ENCODE results near the gene OSER1. TPM values are rescaled to one million over a fixed set of nuclear protein-coding genes. Genes with fewer than 3 reads are reported as not detected.

The OSER1 gene
- total RNA-seq, 1 experiment from 2014 or later, result 24.3 TPM

- POLR2A ChIA-PET, result no interaction called here
- Mint-ChIP-seq H3K27me3 (ENCODE audit: low read depth) (no peaks in the 10 kb centered on the region), H3K4me1 (peaks cover 17% of the 10 kb centered on the region), H3K9me3 (no peaks in the 10 kb centered on the region), H3K27ac (no peak overlapping the region), H3K4me3 (no peak overlapping the region), H3K36me3 (peaks cover 45% of the 10 kb centered on the region)
- CTCF ChIA-PET, result no interaction called here
- no peak for TF ChIP-seq IRF1 (CRISPR knock-in tag; IDR thresholded peaks at IDR 0.05)
- no peak for TF ChIP-seq ZNF232 (CRISPR knock-in tag; IDR thresholded peaks at IDR 0.05)
- TF ChIP-seq GTF2I (CRISPR knock-in tag; conservative IDR thresholded peaks at IDR 0.05), result no peak
- TF ChIP-seq NR2C2 (CRISPR knock-in tag; IDR thresholded peaks at IDR 0.05), result no peak
- TF ChIP-seq NFE2L1 (CRISPR knock-in tag; IDR thresholded peaks at IDR 0.05), result no peak
- TF ChIP-seq ZNF532 (CRISPR knock-in tag; IDR thresholded peaks at IDR 0.05; ENCODE audit: borderline replicate concordance), result no peak
- TF ChIP-seq EMX1 (CRISPR knock-in tag; IDR thresholded peaks at IDR 0.05), result no peak
- no peak for TF ChIP-seq ELF4 (CRISPR knock-in tag; IDR thresholded peaks at IDR 0.05; ENCODE audit: low read depth)
- TF ChIP-seq, protein P1, sequence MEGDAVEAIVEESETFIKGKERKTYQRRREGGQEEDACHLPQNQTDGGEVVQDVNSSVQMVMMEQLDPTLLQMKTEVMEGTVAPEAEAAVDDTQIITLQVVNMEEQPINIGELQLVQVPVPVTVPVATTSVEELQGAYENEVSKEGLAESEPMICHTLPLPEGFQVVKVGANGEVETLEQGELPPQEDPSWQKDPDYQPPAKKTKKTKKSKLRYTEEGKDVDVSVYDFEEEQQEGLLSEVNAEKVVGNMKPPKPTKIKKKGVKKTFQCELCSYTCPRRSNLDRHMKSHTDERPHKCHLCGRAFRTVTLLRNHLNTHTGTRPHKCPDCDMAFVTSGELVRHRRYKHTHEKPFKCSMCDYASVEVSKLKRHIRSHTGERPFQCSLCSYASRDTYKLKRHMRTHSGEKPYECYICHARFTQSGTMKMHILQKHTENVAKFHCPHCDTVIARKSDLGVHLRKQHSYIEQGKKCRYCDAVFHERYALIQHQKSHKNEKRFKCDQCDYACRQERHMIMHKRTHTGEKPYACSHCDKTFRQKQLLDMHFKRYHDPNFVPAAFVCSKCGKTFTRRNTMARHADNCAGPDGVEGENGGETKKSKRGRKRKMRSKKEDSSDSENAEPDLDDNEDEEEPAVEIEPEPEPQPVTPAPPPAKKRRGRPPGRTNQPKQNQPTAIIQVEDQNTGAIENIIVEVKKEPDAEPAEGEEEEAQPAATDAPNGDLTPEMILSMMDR (IDR thresholded peaks at IDR 0.05), result no peak
- TF ChIP-seq, protein P2, sequence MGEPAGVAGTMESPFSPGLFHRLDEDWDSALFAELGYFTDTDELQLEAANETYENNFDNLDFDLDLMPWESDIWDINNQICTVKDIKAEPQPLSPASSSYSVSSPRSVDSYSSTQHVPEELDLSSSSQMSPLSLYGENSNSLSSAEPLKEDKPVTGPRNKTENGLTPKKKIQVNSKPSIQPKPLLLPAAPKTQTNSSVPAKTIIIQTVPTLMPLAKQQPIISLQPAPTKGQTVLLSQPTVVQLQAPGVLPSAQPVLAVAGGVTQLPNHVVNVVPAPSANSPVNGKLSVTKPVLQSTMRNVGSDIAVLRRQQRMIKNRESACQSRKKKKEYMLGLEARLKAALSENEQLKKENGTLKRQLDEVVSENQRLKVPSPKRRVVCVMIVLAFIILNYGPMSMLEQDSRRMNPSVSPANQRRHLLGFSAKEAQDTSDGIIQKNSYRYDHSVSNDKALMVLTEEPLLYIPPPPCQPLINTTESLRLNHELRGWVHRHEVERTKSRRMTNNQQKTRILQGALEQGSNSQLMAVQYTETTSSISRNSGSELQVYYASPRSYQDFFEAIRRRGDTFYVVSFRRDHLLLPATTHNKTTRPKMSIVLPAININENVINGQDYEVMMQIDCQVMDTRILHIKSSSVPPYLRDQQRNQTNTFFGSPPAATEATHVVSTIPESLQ (CRISPR knock-in tag; IDR thresholded peaks at IDR 0.05), result no peak
- TF ChIP-seq, protein P3, sequence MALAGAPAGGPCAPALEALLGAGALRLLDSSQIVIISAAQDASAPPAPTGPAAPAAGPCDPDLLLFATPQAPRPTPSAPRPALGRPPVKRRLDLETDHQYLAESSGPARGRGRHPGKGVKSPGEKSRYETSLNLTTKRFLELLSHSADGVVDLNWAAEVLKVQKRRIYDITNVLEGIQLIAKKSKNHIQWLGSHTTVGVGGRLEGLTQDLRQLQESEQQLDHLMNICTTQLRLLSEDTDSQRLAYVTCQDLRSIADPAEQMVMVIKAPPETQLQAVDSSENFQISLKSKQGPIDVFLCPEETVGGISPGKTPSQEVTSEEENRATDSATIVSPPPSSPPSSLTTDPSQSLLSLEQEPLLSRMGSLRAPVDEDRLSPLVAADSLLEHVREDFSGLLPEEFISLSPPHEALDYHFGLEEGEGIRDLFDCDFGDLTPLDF (CRISPR knock-in tag; IDR thresholded peaks at IDR 0.05), result no peak
- TF ChIP-seq ZNF671 (CRISPR knock-in tag; IDR thresholded peaks at IDR 0.05), result no peak
- TF ChIP-seq, protein P4, sequence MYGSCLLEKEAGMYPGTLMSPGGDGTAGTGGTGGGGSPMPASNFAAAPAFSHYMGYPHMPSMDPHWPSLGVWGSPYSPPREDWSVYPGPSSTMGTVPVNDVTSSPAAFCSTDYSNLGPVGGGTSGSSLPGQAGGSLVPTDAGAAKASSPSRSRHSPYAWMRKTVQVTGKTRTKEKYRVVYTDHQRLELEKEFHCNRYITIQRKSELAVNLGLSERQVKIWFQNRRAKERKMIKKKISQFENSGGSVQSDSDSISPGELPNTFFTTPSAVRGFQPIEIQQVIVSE (CRISPR knock-in tag; IDR thresholded peaks at IDR 0.05; ENCODE audit: borderline replicate concordance), result no peak
- TF ChIP-seq, protein P5, sequence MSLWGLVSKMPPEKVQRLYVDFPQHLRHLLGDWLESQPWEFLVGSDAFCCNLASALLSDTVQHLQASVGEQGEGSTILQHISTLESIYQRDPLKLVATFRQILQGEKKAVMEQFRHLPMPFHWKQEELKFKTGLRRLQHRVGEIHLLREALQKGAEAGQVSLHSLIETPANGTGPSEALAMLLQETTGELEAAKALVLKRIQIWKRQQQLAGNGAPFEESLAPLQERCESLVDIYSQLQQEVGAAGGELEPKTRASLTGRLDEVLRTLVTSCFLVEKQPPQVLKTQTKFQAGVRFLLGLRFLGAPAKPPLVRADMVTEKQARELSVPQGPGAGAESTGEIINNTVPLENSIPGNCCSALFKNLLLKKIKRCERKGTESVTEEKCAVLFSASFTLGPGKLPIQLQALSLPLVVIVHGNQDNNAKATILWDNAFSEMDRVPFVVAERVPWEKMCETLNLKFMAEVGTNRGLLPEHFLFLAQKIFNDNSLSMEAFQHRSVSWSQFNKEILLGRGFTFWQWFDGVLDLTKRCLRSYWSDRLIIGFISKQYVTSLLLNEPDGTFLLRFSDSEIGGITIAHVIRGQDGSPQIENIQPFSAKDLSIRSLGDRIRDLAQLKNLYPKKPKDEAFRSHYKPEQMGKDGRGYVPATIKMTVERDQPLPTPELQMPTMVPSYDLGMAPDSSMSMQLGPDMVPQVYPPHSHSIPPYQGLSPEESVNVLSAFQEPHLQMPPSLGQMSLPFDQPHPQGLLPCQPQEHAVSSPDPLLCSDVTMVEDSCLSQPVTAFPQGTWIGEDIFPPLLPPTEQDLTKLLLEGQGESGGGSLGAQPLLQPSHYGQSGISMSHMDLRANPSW (CRISPR knock-in tag; conservative IDR thresholded peaks at IDR 0.05; ENCODE audit: low read depth), result no peak
- TF ChIP-seq, protein P6, sequence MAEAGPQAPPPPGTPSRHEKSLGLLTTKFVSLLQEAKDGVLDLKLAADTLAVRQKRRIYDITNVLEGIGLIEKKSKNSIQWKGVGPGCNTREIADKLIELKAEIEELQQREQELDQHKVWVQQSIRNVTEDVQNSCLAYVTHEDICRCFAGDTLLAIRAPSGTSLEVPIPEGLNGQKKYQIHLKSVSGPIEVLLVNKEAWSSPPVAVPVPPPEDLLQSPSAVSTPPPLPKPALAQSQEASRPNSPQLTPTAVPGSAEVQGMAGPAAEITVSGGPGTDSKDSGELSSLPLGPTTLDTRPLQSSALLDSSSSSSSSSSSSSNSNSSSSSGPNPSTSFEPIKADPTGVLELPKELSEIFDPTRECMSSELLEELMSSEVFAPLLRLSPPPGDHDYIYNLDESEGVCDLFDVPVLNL (CRISPR knock-in tag; IDR thresholded peaks at IDR 0.05; ENCODE audit: borderline replicate concordance, low read depth), result no peak
- no peak for TF ChIP-seq MLX (CRISPR knock-in tag; IDR thresholded peaks at IDR 0.05)
- TF ChIP-seq CBFB (CRISPR knock-in tag; IDR thresholded peaks at IDR 0.05; ENCODE audit: low read depth), result no peak
- TF ChIP-seq TEAD1 (CRISPR knock-in tag; IDR thresholded peaks at IDR 0.05), result no peak
- ATAC-seq (no peak), DNase-seq (ENCODE audit: low spot score) (no peak)
These were observed 6.3 kb downstream of the OSER1 start for GRCh38 chr20:44204156-44204831.
